ENCODE results near the gene RNF19B.

DNA sequence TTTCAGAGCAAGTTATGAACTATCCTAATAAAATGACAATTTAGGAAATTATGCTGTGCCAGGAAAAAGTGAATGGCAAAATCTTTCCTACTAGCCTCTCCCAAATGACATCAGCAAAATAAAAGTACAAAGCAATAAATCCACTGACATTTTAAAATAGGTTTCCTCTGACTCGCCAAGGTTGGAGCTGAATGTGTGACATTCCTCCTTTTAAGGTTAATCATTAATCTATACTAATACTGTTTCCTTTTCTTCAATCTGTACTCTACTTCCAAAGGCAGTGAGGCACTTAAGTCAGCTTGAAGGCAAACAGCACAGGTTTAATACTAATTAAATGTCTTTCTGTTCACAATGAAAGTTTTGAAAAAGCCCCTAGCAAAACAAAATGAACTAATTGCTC is 15.7 kb downstream of the RNF19B start:
- TF ChIP-seq, protein P1, sequence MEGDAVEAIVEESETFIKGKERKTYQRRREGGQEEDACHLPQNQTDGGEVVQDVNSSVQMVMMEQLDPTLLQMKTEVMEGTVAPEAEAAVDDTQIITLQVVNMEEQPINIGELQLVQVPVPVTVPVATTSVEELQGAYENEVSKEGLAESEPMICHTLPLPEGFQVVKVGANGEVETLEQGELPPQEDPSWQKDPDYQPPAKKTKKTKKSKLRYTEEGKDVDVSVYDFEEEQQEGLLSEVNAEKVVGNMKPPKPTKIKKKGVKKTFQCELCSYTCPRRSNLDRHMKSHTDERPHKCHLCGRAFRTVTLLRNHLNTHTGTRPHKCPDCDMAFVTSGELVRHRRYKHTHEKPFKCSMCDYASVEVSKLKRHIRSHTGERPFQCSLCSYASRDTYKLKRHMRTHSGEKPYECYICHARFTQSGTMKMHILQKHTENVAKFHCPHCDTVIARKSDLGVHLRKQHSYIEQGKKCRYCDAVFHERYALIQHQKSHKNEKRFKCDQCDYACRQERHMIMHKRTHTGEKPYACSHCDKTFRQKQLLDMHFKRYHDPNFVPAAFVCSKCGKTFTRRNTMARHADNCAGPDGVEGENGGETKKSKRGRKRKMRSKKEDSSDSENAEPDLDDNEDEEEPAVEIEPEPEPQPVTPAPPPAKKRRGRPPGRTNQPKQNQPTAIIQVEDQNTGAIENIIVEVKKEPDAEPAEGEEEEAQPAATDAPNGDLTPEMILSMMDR (IDR thresholded peaks at IDR 0.05) = no peak
- TF ChIP-seq ZFX (IDR thresholded peaks at IDR 0.05; ENCODE audit: borderline replicate concordance) = no peak
